IMR-90 (cell line): ENCODE measurements around the gene SDK1. TPM values are rescaled to one million over a fixed set of nuclear protein-coding genes. Genes with fewer than 3 reads are reported as not detected.
A peak's percentile ranks its signal among the peaks of the same experiment; 100 is the strongest.

Source experiments
- ATAC-seq: fragments of 200-7000 bp; cut with Tn5 transposase; 2 replicates; pipeline ENCODE4 v1.9.1; 2020; ENCODE audit warnings: low read depth, mild to moderate bottlenecking, moderate library complexity
- BruUV-seq: library from RNA; stranded (reverse); fragments of 400-500 nt; replicated peaks from 2 replicates; lab custom pipeline; 2021; lab: Mats Ljungman, UMichigan
- CTCF ChIA-PET: fragments of 300-600 bp; formaldehyde crosslinking; extraction: SDS; loops from one replicate; lab custom pipeline; 2021; ENCODE audit warnings: antibody characterized with exemption; lab: Yijun Ruan, JAX
- POLR2A ChIA-PET: fragments of 300-600 bp; sonication (Branson Sonifier 250); formaldehyde crosslinking; loops from one replicate; lab custom pipeline; 2022; ENCODE audit warnings: antibody characterized with exemption; ENCODE audit not compliant: unreplicated experiment; lab: Charles Lee
- DNase-seq: peaks from one replicate; pipeline ENCODE4 v3.0.0; 2013
- H2AFZ ChIP-seq: replicated peaks from 2 replicates; pipeline ENCODE3; 2013; ENCODE audit warnings: low read length, mild to moderate bottlenecking; ENCODE audit not compliant: poor library complexity
- H2AK5ac ChIP-seq: 2 replicates; pipeline ENCODE4 v1.6.1; 2013; ENCODE audit warnings: low read depth, low read length, inconsistent platforms
- H2AK9ac ChIP-seq: replicated peaks from 2 replicates; pipeline ENCODE3; 2013; ENCODE audit warnings: mild to moderate bottlenecking, low read depth, low read length, moderate library complexity; ENCODE audit not compliant: poor library complexity
- H2BK120ac ChIP-seq: 2 replicates; pipeline ENCODE4 v1.6.1; 2013; ENCODE audit warnings: low read depth, low read length, inconsistent platforms
- H2BK15ac ChIP-seq: 3 replicates; pipeline ENCODE4 v1.6.1; 2013; ENCODE audit warnings: low read depth, low read length, inconsistent platforms
- H2BK20ac ChIP-seq: 2 replicates; pipeline ENCODE4 v1.6.1; 2013; ENCODE audit warnings: low read depth, mild to moderate bottlenecking, inconsistent platforms, low read length, moderate library complexity
- H2BK5ac ChIP-seq: 2 replicates; pipeline ENCODE4 v1.6.1; 2013; ENCODE audit warnings: mild to moderate bottlenecking, low read depth, low read length, inconsistent platforms; ENCODE audit not compliant: poor library complexity, severe bottlenecking
- H3K14ac ChIP-seq: replicated peaks from 2 replicates; pipeline ENCODE4 v1.6.1; 2013; ENCODE audit warnings: low read depth, low read length, inconsistent platforms
- H3K18ac ChIP-seq: 2 replicates; pipeline ENCODE4 v1.6.1; 2013; ENCODE audit warnings: low read depth, low read length, control low read depth
- H3K23ac ChIP-seq: 2 replicates; pipeline ENCODE4 v1.6.1; 2013; ENCODE audit warnings: low read depth, low read length, inconsistent platforms
- H3K27ac ChIP-seq: 2 replicates; pipeline ENCODE4 v1.5.1; 2013; ENCODE audit warnings: mild to moderate bottlenecking, control low read depth, low read length; ENCODE audit not compliant: insufficient read depth
- H3K27me3 ChIP-seq: 2 replicates; pipeline ENCODE4 v1.6.1; 2013; ENCODE audit warnings: low read length; ENCODE audit not compliant: control insufficient read depth, insufficient read depth
- H3K36me3 ChIP-seq: 2 replicates; pipeline ENCODE4 v1.6.1; 2013; ENCODE audit warnings: low read length, mixed read lengths; ENCODE audit not compliant: control insufficient read depth, insufficient read depth
- H3K4ac ChIP-seq: 2 replicates; pipeline ENCODE4 v1.6.1; 2013; ENCODE audit warnings: low read depth, low read length, inconsistent platforms
- H3K4me1 ChIP-seq: 2 replicates; pipeline ENCODE4 v1.6.1; 2013; ENCODE audit warnings: low read length, mixed read lengths; ENCODE audit not compliant: control insufficient read depth, insufficient read depth
- H3K4me2 ChIP-seq: 2 replicates; pipeline ENCODE4 v1.6.1; 2013; ENCODE audit warnings: low read depth, mild to moderate bottlenecking, control low read depth, low read length, moderate library complexity
- H3K4me3 ChIP-seq: 2 replicates; pipeline ENCODE4 v1.5.1; 2013; ENCODE audit warnings: low read depth, mild to moderate bottlenecking, control low read depth, low read length, moderate library complexity; ENCODE audit not compliant: insufficient read depth
- H3K56ac ChIP-seq: 2 replicates; pipeline ENCODE4 v1.6.1; 2013; ENCODE audit warnings: low read length, inconsistent platforms; ENCODE audit not compliant: insufficient read depth; ENCODE audit errors: extremely low read depth
- H3K79me1 ChIP-seq, 2 experiments: 2 replicates each; pipeline ENCODE4 v1.6.1; 2013; ENCODE audit warnings: low read length in 2 of 2, inconsistent platforms in 1 of 2, low read depth in 1 of 2
- H3K9ac ChIP-seq: 2 replicates; pipeline ENCODE4 v1.6.1; 2013; ENCODE audit warnings: low read depth, low read length, control low read depth
- H3K9me1 ChIP-seq: 2 replicates; pipeline ENCODE4 v1.6.1; 2013; ENCODE audit warnings: low read length, inconsistent platforms; ENCODE audit not compliant: insufficient read depth
- H3K9me3 ChIP-seq: 2 replicates; pipeline ENCODE4 v1.6.1; 2013; ENCODE audit warnings: low read length; ENCODE audit not compliant: control insufficient read depth, insufficient read depth
- H4K20me1 ChIP-seq: 2 replicates; pipeline ENCODE4 v1.6.1; 2013; ENCODE audit warnings: low read length, inconsistent platforms; ENCODE audit not compliant: insufficient read depth
- H4K5ac ChIP-seq: 2 replicates; pipeline ENCODE4 v1.6.1; 2013; ENCODE audit warnings: mild to moderate bottlenecking, low read depth, low read length, control low read depth
- H4K8ac ChIP-seq, 2 experiments: 2 replicates each; pipeline ENCODE4 v1.6.1; 2013; ENCODE audit warnings: low read depth in 2 of 2, low read length in 2 of 2, control low read depth in 1 of 2, inconsistent platforms in 1 of 2
- H4K91ac ChIP-seq: 2 replicates; pipeline ENCODE4 v1.6.1; 2013; ENCODE audit warnings: low read depth, low read length, inconsistent platforms; ENCODE audit not compliant: insufficient read depth
- FOS ChIP-seq: fragments of 150-350 bp; IDR thresholded peaks from 2 replicates; pipeline ENCODE4 v1.6.1; 2016; ENCODE audit warnings: low read depth, low read length
- MXI1 ChIP-seq: IDR thresholded peaks from 2 replicates; pipeline ENCODE4 v1.6.1; 2012; ENCODE audit warnings: low read depth, mild to moderate bottlenecking, low read length, moderate library complexity, borderline replicate concordance
- RAD21 ChIP-seq: IDR thresholded peaks from 2 replicates; pipeline ENCODE4 v1.6.1; 2012; ENCODE audit warnings: low read length, improper control_type of control experiment
- RCOR1 ChIP-seq: IDR thresholded peaks from 2 replicates; pipeline ENCODE4 v1.6.1; 2012; ENCODE audit warnings: mild to moderate bottlenecking, low read length, improper control_type of control experiment; ENCODE audit not compliant: insufficient replicate concordance
- WGBS, 2 experiments: methylation state at CpG; one replicate each; pipeline versions ENCODE4 v1.1.5 to v1.1.7; 2013; ENCODE audit warnings: missing lambda C conversion rate in 2 of 2; ENCODE audit not compliant: insufficient read length in 1 of 2; ENCODE audit errors: extremely low coverage in 2 of 2; 5-methylcytosine and 5-hydroxymethylcytosine counted together
- dilution Hi-C: fragments of 300-500 bp; cut with HindIII; formaldehyde crosslinking; loops from one replicate; pipeline ENCODE4 v1.14.3; 2018; ENCODE audit warnings: low sequenced_read_pairs; ENCODE audit not compliant: unreplicated experiment
- in situ Hi-C: fragments of 300-500 bp; cut with MboI; formaldehyde crosslinking; loops from 3 replicates; pipeline ENCODE4 v1.14.3; 2019; ENCODE audit warnings: low sequenced_read_pairs, inconsistent platforms, mixed read lengths
- intact Hi-C: fragments of 100-400 bp; cut with micrococcal nuclease; formaldehyde crosslinking; loops from 2 replicates; pipeline ENCODE4 v1.10.0; 2022
- polyA plus RNA-seq, 3 experiments: library from polyadenylated mRNA; depleted of rRNA; stranded (reverse); fragments of >200 nt; gene quantifications; 2 replicates each; pipeline ENCODE4 v1.2.3, GENCODE V29; 2012; ENCODE audit warnings: low replicate concordance in 1 of 3
- total RNA-seq: library from RNA; depleted of rRNA; stranded (reverse); fragments of >200 nt; gene quantifications from 2 replicates; pipeline ENCODE4 v1.2.3, GENCODE V29; 2012
- TF ChIP-seq, protein P1 (sequence below): fragments of 150-350 bp; IDR thresholded peaks from 2 replicates; pipeline ENCODE4 v1.6.1; 2016; ENCODE audit warnings: low read depth, mild to moderate bottlenecking, low read length, moderate library complexity, borderline replicate concordance

The SDK1 gene
- total and polyA plus RNA-seq, 2 of the 4 experiments (the other 2 are of a cell fraction) = 1.5 to 1.6 TPM

DNA sequence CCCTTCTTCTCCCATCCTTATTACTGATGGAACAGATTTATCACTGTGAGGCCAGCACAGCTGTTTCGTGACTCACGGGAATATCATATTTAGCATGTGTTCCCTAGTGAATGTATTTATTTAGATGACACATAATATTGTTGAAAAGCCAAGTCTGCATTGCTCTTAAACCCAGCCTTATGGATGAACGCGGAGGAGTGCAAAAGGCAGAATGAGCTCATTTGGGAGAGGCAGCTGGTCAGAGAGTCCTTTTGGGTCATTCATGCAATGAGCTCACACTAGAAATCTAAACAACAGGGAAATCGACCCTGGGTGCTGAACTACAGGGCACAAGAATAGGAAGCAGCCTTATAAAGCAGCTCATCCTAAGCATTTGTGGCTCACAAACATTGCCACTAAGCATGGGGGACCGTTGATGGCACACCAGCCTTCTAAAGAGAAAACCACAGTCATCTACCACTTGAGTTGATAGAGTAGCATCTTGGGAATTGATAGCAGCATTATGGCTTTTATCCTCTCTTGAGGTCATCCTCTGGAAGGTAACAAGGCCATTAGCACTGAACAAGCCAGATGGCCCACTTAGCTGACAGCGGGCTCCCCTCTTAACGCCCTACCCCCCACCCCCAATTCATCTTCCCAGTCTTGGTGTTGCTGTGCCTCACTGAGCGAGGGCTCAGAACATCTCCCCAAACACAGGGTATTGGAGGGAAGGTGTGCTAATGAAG, 32.9 kb upstream of the SDK1 start:
- Histone ChIP-seq H3K4ac (0 out of 2 replicates have a peak overlapping the region, but pooled peaks have one; percentile 33), H2AFZ (peak overlapping the region; percentile 37)

More for the DNA sequence above, 32.9 kb upstream of the SDK1 start:
- no CpG with 5 or more reads among the region's 9 CpGs for WGBS, 2 experiments
- no peak overlapping the region for H3K56ac ChIP-seq
- H2BK120ac ChIP-seq = no peak overlapping the region
- BruUV-seq = no TSS peak
- peak overlapping the region; percentile 67; the same call in 1 of the 2 replicates for H3K4me2 ChIP-seq
- H2BK15ac ChIP-seq = no peak overlapping the region
- H3K27ac ChIP-seq = peak overlapping the region; percentile 79; the same call in 1 of the 2 replicates
- TF ChIP-seq FOS = peak; percentile 60; the same call in 1 of the 2 replicates
- no peak for TF ChIP-seq RCOR1
- TF ChIP-seq RAD21 = no peak
- TF ChIP-seq MXI1 = no peak
- TF ChIP-seq, protein P1, sequence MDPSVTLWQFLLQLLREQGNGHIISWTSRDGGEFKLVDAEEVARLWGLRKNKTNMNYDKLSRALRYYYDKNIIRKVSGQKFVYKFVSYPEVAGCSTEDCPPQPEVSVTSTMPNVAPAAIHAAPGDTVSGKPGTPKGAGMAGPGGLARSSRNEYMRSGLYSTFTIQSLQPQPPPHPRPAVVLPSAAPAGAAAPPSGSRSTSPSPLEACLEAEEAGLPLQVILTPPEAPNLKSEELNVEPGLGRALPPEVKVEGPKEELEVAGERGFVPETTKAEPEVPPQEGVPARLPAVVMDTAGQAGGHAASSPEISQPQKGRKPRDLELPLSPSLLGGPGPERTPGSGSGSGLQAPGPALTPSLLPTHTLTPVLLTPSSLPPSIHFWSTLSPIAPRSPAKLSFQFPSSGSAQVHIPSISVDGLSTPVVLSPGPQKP = no peak
- H3K23ac ChIP-seq = no peak overlapping the region
- no peaks in the 10 kb centered on the region for H4K20me1 ChIP-seq
- H3K79me1 ChIP-seq = no peaks in the 10 kb centered on the region
- CTCF ChIA-PET = no interaction called here
- no peak overlapping the region; the same call in 1 of the 2 replicates for H2BK20ac ChIP-seq
- POLR2A ChIA-PET = no interaction called here
- 0 out of 2 replicates have a peak, but pooled peaks cover 2% of the 10 kb centered on the region for H3K9me1 ChIP-seq
- no peak overlapping the region for H3K14ac ChIP-seq
- H2AK9ac ChIP-seq = peak overlapping the region; percentile 1
- no peak overlapping the region for H3K9ac ChIP-seq
- H4K91ac ChIP-seq = peak overlapping the region; percentile 11; the same call in 1 of the 2 replicates
- peak overlapping the region; percentile 27; the same call in 1 of the 2 replicates for H2AK5ac ChIP-seq
- peaks cover 6% of the 10 kb centered on the region; the same call in 1 of the 2 replicates for H3K4me1 ChIP-seq
- peak overlapping the region; percentile 75; the same call in 1 of the 2 replicates for H3K18ac ChIP-seq
- H4K5ac ChIP-seq = peak overlapping the region; percentile 24; the same call in 1 of the 2 replicates
- no peak overlapping the region for H4K8ac ChIP-seq
- intact Hi-C loops (no loop called here), dilution Hi-C loops (no loop called here), in situ Hi-C loops (no loop called here)
- ATAC-seq (peak; percentile 95), DNase-seq (peak; percentile 99)
- no peaks in the 10 kb centered on the region; the same call in 1 of the 2 replicates for H3K9me3 ChIP-seq
- no peak overlapping the region for H2BK5ac ChIP-seq
- H3K36me3 ChIP-seq = no peaks in the 10 kb centered on the region
- peaks cover 7% of the 10 kb centered on the region; the same call in 1 of the 2 replicates for H3K27me3 ChIP-seq
- H3K4me3 ChIP-seq = no peak overlapping the region
